ENCODE measurements around the gene PCDHB4. TPM values are rescaled to one million over a fixed set of nuclear protein-coding genes. Genes with fewer than 3 reads are reported as not detected.
"Not testable (repeated sequence)": the region's sequence is repeated elsewhere in the genome, so short reads cannot be mapped to it uniquely, and the experiment has no call there.

PCDHB4 gene
- total RNA-seq, 4 donors from 2014 or later, result 0.59 to 10.5 (median 6.0) TPM

DNA sequence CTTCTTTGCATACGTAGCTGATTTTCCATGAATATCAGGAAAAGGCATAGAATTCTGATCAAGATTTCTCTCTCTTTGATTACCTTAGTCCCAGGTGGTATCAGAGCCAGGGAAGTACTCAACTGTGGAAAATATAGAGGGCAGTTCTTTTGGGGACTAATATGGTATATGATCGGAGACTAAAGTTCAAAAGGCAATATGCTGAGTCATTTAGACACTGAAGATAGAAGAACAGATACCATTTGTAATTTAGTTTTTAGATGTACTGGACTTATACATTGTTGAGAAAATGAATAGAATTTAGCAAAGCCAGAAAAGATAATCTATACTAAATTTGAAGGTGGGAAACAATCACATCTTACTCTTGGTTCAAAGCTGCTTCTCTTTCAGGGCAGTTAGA is 16.3 kb upstream of the PCDHB4 start:
- Histone ChIP-seq H3K4me1 (no peaks in the 10 kb centered on the region), H3K4me3 (no peak overlapping the region), H3K27me3 (no peaks in the 10 kb centered on the region), H3K9me3 (peaks cover 0 to 11% of the 10 kb centered on the region in 2 donors), H3K36me3 (no peaks in the 10 kb centered on the region), H3K27ac (no peak overlapping the region)
- intact Hi-C loops (cut with DNase I; ENCODE audit: low total_unique reads), result no loop called here
- TF ChIP-seq CTCF (IDR thresholded peaks at IDR 0.05) (no peak), POLR2A (IDR thresholded peaks at IDR 0.05) (no peak)
- DNase-seq, result no peak

DNA sequence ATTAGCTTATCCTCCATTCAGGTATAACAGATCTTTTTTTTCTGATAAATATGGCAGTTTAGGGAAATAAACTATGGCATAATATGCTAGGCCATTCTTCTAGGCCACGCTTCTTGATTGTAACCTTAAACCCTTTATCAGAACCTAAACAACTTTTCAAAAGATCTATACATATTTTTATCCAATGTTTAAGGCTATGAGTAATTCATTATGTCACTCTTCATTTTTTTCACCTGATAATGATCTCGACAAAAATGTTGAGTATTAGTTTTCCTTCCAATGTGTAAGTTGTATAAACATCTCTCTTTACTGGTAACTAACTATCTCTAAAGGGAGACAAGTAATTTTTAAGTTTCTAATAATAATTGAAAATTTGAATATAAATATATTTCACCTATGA is 2.4 kb upstream of the PCDHB4 start:
- Histone ChIP-seq H3K4me1 (no peaks in the 10 kb centered on the region), H3K9me3 (peaks cover 0 to 41% of the 10 kb centered on the region in 2 donors), H3K27ac (no peak overlapping the region), H3K27me3 (no peaks in the 10 kb centered on the region), H3K36me3 (no peaks in the 10 kb centered on the region), H3K4me3 (no peak overlapping the region)
- no peak for DNase-seq
- TF ChIP-seq CTCF (IDR thresholded peaks at IDR 0.05) (no peak), POLR2A (IDR thresholded peaks at IDR 0.05) (no peak)
- intact Hi-C loops (cut with DNase I; ENCODE audit: low total_unique reads), result no loop called here

DNA sequence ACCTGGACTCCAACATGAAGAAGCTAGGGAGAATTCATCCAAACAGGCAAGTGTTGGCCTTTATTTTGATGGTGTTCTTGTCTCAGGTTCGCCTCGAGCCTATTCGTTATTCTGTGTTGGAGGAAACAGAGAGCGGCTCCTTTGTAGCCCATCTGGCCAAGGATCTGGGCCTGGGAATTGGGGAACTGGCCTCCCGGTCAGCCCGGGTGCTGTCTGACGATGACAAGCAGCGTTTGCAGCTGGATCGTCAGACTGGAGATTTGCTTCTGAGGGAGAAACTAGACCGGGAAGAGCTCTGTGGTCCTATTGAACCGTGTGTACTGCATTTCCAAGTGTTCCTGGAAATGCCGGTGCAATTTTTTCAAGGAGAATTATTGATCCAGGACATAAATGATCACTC is 367 bp downstream of the PCDHB4 start:
- no peaks in the 10 kb centered on the region for H3K27me3 ChIP-seq
- no peak for TF ChIP-seq CTCF (IDR thresholded peaks at IDR 0.05)
- no peak for TF ChIP-seq POLR2A (IDR thresholded peaks at IDR 0.05)
- intact Hi-C loops (cut with DNase I; ENCODE audit: low total_unique reads), result no loop called here
- no peaks in the 10 kb centered on the region for H3K4me1 ChIP-seq
- H3K9me3 ChIP-seq, result peaks cover 0 to 27% of the 10 kb centered on the region in 2 donors
- H3K27ac ChIP-seq, result peak overlapping the region in 1 of 2 donors; percentile 26
- DNase-seq, result no peak
- peak overlapping the region; percentile 12 to 31 for H3K4me3 ChIP-seq
- peaks cover 0 to 1% of the 10 kb centered on the region in 2 donors for H3K36me3 ChIP-seq

DNA sequence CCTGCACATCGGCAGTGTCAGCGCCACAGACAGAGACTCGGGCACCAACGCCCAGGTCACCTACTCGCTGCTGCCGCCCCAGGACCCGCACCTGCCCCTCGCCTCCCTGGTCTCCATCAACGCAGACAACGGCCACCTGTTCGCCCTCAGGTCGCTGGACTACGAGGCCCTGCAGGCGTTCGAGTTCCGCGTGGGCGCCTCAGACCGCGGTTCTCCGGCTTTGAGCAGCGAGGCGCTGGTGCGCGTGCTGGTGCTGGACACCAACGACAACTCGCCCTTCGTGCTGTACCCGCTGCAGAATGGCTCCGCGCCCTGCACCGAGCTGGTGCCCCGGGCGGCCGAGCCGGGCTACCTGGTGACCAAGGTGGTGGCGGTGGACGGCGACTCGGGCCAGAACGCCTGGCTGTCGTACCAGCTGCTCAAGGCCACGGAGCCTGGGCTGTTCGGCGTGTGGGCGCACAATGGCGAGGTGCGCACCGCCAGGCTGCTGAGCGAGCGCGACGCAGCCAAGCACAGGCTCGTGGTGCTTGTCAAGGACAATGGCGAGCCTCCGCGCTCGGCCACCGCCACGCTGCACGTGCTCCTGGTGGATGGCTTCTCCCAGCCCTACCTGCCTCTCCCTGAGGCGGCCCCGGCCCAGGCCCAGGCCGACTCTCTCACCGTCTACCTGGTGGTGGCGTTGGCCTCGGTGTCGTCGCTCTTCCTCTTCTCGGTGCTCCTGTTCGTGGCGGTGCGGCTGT is 1.9 kb downstream of the PCDHB4 start:
- H3K4me3 ChIP-seq; intact Hi-C loops (cut with DNase I; ENCODE audit: low total_unique reads): not testable (repeated sequence)
- H3K9me3 ChIP-seq, result peaks cover 0 to 26% of the 10 kb centered on the region in 2 donors

DNA sequence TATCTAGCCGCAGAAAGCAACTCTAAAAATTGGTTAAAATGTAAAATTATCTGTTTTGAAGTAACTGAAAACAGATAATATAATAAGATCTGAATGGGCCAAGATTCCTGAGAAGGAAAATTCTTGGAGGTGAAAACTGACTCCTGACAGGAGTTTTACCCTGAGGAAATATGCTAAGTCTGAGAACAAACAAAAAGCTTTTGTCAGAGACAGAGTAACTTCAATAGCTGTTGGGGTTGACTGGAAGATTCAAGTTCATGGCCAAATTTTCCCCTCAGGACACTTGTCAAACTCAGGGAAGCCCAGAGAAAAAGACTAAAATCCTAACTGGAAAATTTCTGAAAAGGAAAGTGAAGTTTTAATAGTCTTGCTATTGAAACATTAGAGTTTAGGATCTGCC is 5.7 kb downstream of the PCDHB4 start:
- H3K4me1 ChIP-seq, result no peaks in the 10 kb centered on the region
- TF ChIP-seq CTCF (IDR thresholded peaks at IDR 0.05) (no peak), POLR2A (IDR thresholded peaks at IDR 0.05) (no peak)
- peaks cover 0 to 1% of the 10 kb centered on the region in 2 donors for H3K36me3 ChIP-seq
- intact Hi-C loops (cut with DNase I; ENCODE audit: low total_unique reads), result no loop called here
- peaks cover 0 to 20% of the 10 kb centered on the region in 2 donors for H3K9me3 ChIP-seq
- no peaks in the 10 kb centered on the region for H3K27me3 ChIP-seq
- H3K4me3 ChIP-seq, result no peak overlapping the region
- no peak overlapping the region for H3K27ac ChIP-seq
- no peak for DNase-seq

More for the DNA sequence above, 1.9 kb downstream of the PCDHB4 start:
- H3K27ac ChIP-seq, H3K4me1 ChIP-seq, H3K36me3 ChIP-seq, H3K27me3 ChIP-seq, DNase-seq: not testable (repeated sequence)
